GM19455 (cell line): ENCODE data around the gene GNB1L.

Experiments
- ATAC-seq: cut with Tn5 transposase; IDR thresholded peaks from one replicate; pipeline ENCODE4 v1.9.1; 2021; ENCODE audit not compliant: unreplicated experiment

Gene GNB1L

GRCh38 chr22:19765477-19766239 lies 89.0 kb downstream of the GNB1L start:
- no peak for ATAC-seq

GRCh38 chr22:19764636-19765476 lies 89.8 kb downstream of the GNB1L start:
- no peak for ATAC-seq

- ATAC-seq: no peak
These were observed 90.4 kb downstream of the GNB1L start for GRCh38 chr22:19764299-19764593.

- no peak for ATAC-seq
These were observed 91.0 kb downstream of the GNB1L start for GRCh38 chr22:19763458-19764298.

GRCh38 chr22:19762568-19763457 lies 91.9 kb downstream of the GNB1L start:
- ATAC-seq: no peak

- no peak for ATAC-seq
These were observed 92.7 kb downstream of the GNB1L start for GRCh38 chr22:19761725-19762567.

GRCh38 chr22:19760951-19761724 lies 93.5 kb downstream of the GNB1L start:
- no peak for ATAC-seq

- ATAC-seq: no peak
These were observed 94.4 kb downstream of the GNB1L start, which contains the start of gene TBX1 for GRCh38 chr22:19760058-19760950. TBX1 (plus strand) TSS chr22:19760778; CDS start chr22:19760844, 66 bp downstream.

GRCh38 chr22:19759427-19760057 lies 95.1 kb downstream of the GNB1L start:
- no peak for ATAC-seq

- no peak for ATAC-seq
These were observed 95.7 kb downstream of the GNB1L start for GRCh38 chr22:19758896-19759426.

GRCh38 chr22:19757985-19758895 lies 96.4 kb downstream of the GNB1L start:
- ATAC-seq: no peak

GRCh38 chr22:19757140-19757984 lies 97.3 kb downstream of the GNB1L start:
- ATAC-seq: no peak

- ATAC-seq: no peak
These were observed 98.2 kb downstream of the GNB1L start for GRCh38 chr22:19756288-19757128.

- ATAC-seq: no peak
These were observed 98.9 kb downstream of the GNB1L start for GRCh38 chr22:19755722-19756287.
